ENCODE results near the gene KMT2C.
"Not testable (repeated sequence)": the region's sequence is repeated elsewhere in the genome, so short reads cannot be mapped to it uniquely, and the experiment has no call there.

KMT2C gene

DNA sequence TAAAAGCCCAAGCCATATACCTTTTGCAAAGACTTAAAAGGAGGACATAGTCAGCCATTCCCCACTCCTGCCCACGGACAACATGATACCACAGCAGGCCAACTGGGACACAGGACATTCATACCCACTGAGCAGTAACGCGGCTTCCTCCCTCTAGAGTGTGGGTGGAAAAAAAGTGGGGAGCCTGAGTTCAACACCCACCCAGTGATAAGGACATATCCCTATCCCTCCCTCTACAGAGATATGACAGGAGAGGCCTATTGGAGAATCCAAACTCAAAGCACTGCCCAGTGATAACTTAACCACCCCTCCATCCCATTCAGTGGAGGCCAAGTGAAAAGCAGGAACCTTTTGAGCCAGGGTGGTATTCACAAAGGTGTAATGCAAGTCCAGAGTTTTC lies 148.8 kb downstream of the KMT2C start:
- not testable (repeated sequence) for DNase-seq

DNA sequence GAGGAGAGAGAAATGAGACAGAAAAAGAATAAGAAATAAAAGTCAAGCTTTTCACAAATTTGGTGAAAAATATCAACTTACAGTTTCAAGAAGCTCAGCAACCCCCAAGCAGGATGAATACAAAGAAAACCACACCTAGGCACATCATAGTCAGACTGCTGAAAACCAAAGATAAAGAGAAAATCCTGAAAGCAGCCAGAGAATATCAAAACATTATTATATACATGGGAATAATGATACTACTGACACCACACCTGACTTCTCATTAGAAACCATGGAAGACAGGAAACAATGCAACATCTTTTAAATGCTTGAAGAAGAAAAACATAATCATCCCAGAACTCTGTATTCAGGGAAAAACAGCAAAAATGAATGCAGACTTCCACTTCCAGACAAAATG lies 149.6 kb downstream of the KMT2C start:
- DNase-seq = not testable (repeated sequence)

DNA sequence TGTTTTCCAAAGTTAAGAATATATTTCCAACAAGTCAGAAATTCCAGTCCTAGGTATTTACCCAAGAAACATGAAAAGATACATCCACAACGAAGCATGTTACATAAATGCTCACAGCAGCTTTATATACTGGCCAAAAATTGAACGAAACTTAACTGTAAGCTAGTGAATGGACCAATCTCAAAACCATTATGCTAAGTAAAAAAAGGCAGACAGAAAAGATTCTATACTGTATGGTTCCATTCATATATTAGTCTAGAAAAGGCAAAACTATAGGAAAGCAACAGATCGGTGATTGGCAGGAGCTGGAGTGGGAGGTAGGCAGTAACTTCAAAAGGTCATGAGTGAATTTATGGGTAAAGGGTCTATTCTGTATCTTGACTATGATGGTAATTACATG lies 150.8 kb downstream of the KMT2C start:
- DNase-seq = not testable (repeated sequence)

DNA sequence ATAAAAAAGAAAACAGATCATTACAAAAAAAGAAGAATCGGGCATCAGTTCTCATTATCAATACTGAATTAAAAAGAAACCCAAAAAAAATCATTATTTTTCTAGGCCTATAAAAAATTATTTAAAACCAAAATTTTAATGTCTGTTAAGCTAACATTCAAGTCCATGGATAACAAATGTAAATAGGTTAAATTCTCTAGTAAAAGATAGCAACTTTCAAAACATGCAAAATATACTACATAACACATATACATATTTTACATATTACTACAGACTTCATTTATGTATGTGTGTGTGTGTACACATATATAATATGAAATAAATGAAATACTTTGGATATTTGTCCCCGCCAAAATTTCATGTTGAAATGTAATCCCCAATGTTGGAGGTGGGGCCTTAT lies 158.1 kb downstream of the KMT2C start:
- not testable (repeated sequence) for DNase-seq

DNA sequence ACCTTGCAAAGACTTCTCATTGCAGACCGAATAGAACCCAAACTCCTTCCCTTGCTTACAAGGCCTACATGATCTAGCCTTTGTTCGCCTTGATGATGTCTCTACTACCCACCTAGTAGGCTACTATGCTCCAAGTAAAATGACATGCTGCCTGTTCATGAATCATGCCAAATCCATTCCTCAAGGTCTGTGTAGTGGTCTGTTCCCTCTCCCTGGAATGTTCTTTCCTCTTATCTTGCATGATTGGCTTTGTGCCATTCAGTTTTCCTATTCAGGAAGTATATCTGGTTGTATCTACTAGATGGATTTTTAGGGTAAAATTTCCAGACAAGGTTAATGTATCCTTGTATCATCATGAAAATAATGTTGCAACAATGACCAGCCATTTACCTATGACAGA lies 165.4 kb downstream of the KMT2C start:
- DNase-seq = not testable (repeated sequence)

DNA sequence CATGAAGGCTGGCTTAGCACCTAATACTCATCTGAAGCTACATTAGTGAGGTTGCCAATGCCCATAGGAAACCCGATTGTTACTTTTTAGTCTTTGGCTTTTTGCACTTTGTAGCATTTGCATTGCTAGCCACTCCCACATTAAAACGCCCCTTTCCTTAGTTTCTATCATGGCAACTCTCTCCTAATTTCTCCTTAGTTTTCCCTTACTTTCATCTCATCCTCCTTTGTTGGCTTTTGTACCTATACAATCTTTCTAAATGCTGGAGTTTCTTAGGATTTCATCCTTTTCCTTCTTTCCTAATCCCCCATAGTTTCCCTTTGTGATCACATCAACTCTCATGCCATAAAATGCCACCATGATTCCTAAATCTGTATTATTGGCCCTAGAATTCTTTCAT lies 168.9 kb downstream of the KMT2C start:
- DNase-seq = not testable (repeated sequence)

DNA sequence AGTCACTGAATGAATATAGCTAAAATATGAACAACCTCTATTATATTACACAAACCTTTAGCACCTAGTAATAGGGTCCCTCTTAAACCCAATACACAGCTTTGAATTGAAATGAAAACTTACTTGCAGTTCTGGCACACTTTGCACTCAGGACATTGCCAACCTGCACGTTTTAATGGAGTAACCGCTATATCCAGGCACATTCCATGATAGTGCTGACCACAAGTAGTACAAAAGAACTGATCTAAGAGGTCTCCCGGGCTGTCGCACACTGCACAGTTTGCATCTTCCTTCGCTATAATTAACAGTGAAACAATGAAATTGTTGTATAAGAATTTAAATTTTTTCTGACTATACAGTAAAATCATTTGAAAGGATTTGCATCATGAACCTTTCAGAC lies 170.9 kb downstream of the KMT2C start:
- DNase-seq = not testable (repeated sequence)

DNA sequence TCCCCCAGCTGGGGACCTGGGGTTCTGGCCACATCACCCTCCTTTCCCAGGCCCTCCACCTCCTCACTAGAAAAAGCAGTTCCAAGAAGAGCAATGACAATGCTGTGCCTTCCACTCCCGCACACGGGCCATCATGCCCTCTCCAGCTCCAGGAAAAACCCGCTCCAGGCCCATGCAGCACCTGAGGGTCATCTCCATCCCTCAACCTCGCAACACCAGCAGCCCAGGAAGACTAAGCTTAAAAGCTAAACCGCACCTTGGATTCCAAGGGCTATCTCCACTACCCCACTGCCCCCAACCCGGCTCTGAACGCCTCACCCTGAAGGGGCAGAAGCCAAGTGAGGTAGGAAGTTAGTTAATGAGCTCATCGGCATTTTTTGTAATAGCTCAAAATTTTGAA lies 173.7 kb downstream of the KMT2C start:
- DNase-seq = not testable (repeated sequence)

DNA sequence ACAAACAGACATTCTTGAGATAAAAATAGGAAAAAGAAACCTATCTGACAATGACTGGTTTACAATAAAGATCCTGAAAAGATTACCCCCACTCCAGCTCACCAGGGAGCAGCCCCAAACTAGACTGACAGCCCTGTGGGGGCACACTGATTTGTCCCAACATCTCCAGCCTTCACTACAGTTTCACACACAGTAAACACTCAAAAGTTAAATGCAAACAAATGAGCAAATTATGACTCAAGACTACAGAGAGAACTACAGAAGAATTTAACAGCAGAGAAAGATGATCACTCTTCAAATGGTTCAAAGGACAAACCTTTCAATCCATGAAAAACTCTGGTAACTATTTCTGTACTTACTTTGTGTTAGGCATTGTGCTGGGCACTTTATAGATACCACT lies 176.2 kb downstream of the KMT2C start:
- not testable (repeated sequence) for DNase-seq

DNA sequence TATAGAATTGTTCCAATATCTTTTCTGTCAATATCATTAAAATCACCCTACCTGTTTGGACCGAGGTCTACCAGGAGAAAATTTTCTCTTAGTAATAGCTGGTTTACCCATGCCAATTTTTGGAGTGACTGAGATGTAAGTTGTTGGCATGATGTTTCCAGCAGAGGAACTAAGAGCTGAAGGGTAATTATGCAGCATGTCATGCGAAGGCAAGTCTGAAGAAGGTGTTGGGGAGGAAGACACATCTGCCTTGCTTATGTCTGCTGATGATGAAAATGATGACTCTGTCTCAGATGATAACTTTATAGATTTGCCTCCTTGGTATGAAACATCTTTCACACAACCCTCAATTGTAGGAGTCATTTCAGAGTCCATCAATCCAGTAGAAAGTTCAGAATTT lies 188.0 kb downstream of the KMT2C start:
- not testable (repeated sequence) for DNase-seq

DNA sequence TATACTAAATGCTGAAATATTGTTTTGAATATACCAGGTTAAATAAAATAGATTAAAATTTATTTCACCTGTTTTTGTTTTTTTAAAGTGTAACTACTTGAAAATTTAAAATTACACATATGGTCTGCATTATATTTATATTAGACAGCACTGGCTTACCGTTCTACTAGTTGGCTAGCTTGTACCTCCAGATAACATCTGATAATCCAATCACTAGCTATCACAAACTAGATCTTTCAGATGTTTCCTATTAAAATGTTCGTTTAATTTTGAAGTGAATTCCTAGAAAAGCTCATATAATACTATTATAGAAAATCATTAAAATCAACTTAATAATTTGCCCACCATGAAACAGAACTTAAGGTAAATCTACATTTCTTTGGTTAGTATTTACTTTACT lies 190.4 kb downstream of the KMT2C start:
- not testable (repeated sequence) for DNase-seq

DNA sequence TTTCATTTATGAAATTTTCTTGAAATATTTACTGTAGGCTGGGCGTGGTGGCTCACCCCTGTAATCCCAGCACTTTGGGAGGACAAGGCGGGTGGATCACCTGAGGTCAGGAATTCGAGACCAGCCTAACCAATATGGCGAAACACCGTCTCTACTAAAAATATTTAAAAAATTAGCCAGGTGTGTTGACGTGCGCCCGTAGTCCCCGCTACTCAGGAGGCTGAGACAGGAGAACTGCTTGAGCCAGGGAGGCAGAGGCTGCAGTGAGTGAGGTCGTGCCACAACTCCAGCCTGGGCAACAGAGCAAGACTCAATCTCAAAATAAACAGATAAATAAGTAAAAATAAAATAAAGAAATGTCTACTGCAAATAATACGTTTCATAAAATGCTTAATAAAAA lies 192.3 kb downstream of the KMT2C start:
- DNase-seq = not testable (repeated sequence)

DNA sequence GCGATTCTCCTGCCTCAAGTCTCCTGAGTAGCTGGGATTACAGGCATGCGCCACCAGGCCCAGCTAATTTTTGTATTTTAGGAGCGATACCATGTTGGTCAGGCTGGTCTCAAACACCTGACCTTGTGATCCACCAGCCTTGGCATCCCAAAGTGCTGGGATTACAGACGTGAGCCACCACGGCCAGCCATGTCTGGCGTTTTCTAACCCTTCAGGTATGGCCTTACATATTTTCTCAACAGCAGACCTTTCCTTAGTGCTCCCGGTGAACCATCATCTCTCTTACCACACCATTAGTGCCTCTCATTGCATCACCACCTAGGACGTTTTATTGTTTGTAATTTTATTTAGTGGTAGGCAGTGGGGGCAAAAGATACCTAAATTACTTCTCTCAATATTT lies 194.5 kb downstream of the KMT2C start:
- not testable (repeated sequence) for DNase-seq

DNA sequence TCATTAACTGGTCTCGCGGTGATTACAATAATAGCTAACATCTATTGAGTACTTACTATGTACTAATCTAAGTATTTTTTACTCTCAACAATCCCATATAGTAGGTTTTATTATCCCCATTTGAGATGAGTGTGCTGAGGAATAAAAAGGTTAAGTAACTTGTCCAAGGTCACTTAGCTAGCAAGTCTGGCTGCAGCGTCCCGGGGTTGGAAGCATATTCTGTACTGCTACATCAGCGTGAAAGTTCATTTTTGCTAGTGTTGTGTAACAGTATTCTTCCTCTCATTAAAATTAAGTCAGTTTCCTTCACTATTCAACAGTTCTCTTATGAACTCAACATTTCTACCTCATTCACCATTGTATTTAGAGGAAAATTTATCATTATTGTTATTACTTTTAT lies 199.5 kb downstream of the KMT2C start:
- not testable (repeated sequence) for DNase-seq

DNA sequence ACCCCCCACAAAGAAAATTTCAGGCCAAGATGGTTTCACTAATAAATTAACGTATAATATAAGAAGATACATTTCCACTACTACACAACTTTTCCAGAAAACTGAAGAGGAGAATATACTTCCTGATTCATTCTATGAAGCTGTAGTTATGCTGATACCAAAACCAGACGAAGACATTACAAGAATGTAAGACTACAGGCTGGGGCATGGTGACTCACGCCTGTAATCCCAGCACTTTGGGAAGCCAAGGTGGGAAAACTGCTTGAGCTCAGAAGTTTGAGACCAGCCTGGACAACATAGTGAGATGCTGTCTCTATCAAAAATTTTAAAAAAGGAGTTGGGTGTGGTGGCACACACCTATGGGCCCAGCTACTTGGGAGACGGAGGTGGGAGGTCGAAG lies 201.4 kb downstream of the KMT2C start:
- DNase-seq = not testable (repeated sequence)

DNA sequence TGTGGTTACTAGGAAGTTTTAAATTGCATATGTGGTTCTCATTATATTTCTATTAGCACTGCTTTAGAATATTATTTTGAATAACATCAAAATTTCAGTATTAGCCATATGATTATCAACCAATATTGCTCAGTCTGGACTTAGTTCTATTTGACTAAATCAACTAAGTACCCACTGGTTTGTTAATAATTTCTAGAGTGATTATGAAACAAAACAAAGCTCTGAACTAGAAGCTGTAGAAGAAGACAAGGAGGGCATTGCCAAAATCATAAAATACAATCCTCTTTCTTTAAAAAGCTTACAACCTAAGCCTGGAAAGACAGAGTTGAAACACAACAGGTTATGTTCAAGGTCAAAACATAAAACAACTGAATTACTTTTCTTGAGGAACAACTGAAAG lies 204.7 kb downstream of the KMT2C start:
- DNase-seq = no peak

DNA sequence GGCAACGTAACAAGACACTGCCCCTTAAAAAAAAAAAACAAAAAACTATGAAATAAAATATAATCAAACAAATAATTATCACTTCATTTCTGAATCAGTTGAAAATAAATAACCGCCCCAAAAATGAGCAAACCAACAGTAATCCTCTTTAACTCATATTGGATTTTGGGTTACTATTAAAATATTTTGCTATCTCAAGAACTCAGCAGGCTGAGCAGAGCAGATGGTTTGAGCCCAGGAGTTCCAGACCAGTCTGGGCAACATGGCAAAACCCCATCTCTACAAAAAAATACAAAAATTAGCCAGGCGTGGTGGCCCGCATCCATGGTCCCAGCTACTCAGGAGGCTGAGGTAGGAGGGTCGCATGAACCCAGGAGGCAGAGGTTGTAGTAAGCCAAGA lies 216.2 kb downstream of the KMT2C start:
- DNase-seq = not testable (repeated sequence)

DNA sequence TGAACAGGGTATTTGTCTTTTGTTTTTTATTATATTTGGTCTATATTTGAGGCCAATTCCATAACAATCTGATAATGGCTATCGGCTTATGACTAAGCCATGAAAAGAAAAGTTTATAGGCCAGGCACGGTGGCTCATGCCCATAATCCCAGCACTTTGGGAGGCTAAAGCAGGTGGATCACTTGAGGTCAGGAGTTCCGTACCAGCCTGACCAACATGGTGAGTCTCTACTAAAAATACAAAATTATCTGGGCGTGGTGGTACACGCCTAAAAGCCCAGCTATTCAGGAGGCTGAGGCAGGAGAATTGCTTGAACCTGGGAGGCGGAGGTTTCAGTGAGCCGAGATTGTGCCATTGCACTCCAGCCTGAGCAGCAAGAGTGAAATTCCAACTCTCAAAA lies 227.0 kb downstream of the KMT2C start:
- not testable (repeated sequence) for DNase-seq

DNA sequence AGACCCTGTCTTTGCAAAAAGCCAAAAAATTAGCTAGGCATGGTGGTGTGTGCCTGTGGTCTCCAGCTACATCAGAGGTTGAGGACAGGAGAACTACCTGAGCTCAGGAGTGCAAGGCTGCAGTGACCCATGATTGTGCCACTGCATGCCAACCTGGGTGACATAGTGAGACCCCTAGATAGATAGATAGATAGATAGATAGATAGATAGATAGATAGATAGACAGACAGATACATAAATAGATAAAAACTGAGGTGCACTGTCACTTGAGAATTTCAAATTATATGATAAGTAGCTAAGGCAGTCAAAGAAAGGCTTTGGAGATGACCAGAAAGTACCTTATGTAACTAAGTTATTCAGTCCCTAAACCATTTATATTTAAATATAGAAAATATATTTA lies 231.4 kb downstream of the KMT2C start:
- DNase-seq = not testable (repeated sequence)

DNA sequence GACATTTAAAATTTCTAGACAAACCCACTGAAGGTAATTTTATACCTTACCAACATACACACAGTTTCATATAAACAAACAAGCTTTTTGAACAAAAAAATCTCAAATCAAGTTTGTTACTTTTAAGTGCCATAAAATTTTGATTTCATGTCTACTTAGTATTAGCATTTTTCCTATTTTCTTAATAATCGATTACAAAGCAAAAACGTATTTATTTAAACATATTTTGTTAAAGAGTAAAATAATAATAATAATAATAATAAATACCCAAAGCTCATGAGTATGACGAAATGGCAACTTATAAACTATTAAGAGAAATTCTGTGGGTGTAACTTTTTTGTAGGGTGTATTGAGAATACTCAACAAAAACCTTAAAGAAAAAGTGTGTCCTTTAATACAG lies 232.7 kb downstream of the KMT2C start:
- DNase-seq = no peak

DNA sequence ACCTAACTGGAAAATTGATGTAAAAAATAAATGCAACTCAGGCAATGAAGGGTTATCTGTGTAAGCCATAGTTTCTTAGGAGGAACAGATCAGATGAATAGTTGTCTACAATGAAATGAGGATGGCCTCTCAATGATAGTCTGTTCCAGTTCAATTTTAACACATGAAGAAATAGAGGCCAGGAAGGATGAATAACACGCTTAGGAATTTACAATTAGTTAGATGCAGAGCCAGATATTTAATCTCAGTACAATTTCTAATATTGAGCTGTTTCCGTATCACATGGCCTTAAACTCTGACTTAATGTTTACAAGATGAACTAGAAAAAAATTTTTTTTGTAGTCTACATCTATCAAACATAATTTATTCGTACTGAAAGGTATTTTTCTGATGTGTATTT lies 233.7 kb downstream of the KMT2C start:
- no peak for DNase-seq

DNA sequence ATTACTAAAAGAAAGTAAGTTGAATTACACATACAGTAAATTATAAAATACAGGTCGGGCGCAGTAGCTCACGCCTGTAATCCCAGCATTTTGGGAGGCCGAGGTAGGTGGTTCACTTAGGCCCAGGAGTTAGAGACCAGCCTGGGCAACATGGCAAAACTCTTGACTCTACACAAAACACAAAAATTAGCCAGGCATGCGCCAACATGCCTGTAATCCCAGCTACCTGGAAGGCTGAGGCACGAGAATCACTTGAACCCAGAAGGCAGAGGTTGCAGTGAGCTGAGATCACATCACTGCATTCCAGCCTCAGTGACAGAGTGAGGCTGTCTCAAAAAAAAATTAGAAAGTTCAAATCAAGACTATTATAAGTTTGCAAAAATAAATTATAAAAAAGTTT lies 235.4 kb downstream of the KMT2C start:
- DNase-seq = no peak

DNA sequence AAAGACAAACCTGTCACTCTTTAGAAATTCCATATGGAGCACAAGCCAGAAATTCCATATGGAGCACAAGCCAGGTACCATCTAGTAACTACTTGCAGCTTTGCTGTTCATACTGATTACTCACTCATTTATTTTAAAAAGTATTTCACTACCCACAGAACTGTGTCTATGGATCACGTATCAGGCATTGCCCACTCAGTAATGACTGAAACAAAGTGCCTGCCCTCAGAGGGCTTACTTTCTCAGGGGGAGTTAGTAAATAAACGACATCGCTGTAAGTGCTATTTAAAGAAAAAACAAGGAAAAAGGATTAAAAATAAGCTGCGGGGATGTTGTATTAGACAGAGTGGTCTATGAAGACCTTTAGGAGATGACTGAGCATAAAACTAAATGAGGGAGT lies 239.4 kb downstream of the KMT2C start:
- no peak for DNase-seq

DNA sequence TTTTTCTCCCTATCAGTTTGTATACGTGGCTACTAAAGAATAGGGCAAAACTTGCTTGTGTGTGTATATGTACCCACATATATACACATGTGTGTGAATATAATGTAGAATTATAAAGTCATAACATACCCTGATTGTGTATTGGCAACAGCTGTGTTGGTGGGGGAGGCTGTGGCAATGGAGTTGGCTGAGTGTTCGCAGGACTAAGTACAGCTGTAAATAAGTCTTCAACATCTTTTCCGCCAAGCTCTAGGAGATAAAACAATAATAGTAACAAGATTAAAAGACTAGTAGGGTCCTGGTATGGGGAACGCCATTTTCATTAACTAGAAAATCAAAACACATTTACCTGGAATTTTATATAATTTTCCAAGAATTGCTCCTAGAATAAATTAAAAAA lies 241.9 kb downstream of the KMT2C start:
- DNase-seq = no peak

DNA sequence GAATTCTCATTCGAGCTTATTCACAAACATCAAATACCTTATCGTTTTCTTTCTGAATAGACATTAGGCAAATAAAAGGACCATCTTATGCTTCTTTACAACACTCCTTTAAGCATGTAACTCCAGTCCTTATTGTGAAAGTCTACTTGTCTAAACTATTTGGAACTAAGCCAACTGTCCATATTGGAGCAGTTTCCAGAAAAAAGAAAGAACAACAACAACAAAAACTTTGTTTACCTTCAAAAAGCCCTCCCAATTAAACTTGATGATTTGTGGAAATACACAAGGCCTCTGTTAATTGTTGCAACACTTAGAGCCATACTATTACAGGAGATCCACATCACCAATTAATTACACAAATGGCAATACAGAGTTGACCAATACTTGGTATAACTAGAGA lies 246.7 kb downstream of the KMT2C start:
- DNase-seq = no peak

DNA sequence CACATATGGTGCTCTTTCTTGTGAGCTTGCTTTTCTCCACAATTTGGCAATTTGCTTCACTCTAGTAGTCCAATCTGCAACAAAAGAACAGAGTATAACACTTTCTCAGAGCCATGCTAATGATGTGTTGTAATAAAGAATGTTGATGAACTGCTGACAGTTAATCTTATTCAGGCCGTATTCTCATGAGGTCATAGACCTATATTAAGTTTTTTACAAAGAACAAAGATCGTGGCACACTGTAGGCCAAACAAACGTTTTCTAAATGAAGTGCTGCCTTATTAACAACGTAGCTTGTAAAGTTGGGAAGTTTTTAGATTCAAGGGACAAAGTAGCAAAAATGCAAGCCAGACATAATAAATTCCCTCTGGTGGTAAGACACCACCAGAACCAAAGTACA lies 250.2 kb downstream of the KMT2C start:
- no peak for DNase-seq

Data from inflammatory macrophage treated with lipopolysaccharide for 4 hours (primary cell).